Fibroblast of lung (primary cell): Measurements from ENCODE around the gene CHD1L.

Source experiments
- EZH2 ChIP-seq: IDR thresholded peaks from 2 replicates; pipeline ENCODE4 v1.5.1; 2012; ENCODE audit warnings: low read length, control low read depth, mild to moderate bottlenecking; ENCODE audit errors: missing control alignments
- TF ChIP-seq, protein P1 (sequence below), 2 donors: IDR thresholded peaks in 1 of 2; conservative IDR thresholded peaks in 1 of 2; 1 replicate in 1 of 2; 2 replicates in 1 of 2; pipeline ENCODE4 v1.5.1; 2011 to 2012; ENCODE audit warnings: low read length in 2 of 2, control low read depth in 1 of 2, inconsistent platforms in 1 of 2, low read depth in 1 of 2, mild to moderate bottlenecking in 1 of 2

DNA sequence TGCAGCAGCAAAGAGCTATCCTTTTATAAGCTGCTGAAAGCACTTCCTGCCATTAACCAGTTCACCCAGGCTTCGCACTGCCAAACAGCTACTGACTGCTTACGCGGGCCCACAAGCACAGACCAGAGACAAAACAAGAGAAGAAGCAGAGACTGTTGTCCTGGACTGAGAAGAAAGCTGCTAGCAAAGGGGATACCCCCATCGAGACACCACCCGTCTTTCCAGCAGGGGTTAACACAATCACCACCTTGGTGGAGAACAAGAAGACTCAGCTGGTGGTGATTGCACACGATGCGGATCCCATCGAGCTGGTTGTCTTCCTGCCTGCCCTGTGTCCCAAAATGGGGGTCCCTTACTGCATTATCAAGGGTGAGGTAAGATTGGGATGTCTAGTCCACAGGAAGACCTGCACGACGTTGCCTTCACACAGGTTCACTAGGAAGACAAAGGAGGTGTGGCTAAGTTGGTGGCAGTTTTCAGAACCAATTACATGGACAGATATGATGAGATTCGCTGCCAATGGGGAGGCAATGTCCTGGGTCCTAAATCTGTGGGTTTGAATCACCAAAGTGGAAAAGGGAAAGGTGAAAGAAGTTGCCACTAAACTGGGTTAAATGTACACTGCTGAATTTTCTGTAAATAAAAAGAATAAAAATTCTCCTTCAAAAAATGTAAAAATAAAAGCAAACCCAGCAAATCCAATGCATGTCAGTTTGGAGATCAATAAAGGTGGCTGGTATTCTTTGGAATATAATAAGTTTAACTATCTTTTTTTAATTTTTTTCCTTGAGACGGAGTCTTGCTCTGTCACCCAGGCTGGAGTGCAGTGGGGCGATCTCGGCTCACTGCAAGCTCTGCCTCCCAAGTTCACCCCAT is 18.5 kb upstream of the CHD1L start:
- TF ChIP-seq, protein P1, sequence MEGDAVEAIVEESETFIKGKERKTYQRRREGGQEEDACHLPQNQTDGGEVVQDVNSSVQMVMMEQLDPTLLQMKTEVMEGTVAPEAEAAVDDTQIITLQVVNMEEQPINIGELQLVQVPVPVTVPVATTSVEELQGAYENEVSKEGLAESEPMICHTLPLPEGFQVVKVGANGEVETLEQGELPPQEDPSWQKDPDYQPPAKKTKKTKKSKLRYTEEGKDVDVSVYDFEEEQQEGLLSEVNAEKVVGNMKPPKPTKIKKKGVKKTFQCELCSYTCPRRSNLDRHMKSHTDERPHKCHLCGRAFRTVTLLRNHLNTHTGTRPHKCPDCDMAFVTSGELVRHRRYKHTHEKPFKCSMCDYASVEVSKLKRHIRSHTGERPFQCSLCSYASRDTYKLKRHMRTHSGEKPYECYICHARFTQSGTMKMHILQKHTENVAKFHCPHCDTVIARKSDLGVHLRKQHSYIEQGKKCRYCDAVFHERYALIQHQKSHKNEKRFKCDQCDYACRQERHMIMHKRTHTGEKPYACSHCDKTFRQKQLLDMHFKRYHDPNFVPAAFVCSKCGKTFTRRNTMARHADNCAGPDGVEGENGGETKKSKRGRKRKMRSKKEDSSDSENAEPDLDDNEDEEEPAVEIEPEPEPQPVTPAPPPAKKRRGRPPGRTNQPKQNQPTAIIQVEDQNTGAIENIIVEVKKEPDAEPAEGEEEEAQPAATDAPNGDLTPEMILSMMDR (conservative IDR thresholded peaks at IDR 0.05 in 1 of 2, IDR thresholded peaks at IDR 0.05 in 1 of 2; ENCODE audit: low read depth in 1 of 2, low read length in 2 of 2) = no peak
- no peak for TF ChIP-seq EZH2
